IMR-90 (cell line): ENCODE results near the gene EVL. TPM values are rescaled to one million over a fixed set of nuclear protein-coding genes. Genes with fewer than 3 reads are reported as not detected.
A peak's percentile ranks its signal among the peaks of the same experiment; 100 is the strongest.

Source experiments
- ATAC-seq: fragments of 200-7000 bp; cut with Tn5 transposase; 2 replicates; pipeline ENCODE4 v1.9.1; 2020; ENCODE audit warnings: low read depth, mild to moderate bottlenecking, moderate library complexity
- BruUV-seq: library from RNA; stranded (reverse); fragments of 400-500 nt; replicated peaks from 2 replicates; lab custom pipeline; 2021; lab: Mats Ljungman, UMichigan
- CTCF ChIA-PET: fragments of 300-600 bp; formaldehyde crosslinking; extraction: SDS; loops from one replicate; lab custom pipeline; 2021; ENCODE audit warnings: antibody characterized with exemption; lab: Yijun Ruan, JAX
- POLR2A ChIA-PET: fragments of 300-600 bp; sonication (Branson Sonifier 250); formaldehyde crosslinking; loops from one replicate; lab custom pipeline; 2022; ENCODE audit warnings: antibody characterized with exemption; ENCODE audit not compliant: unreplicated experiment; lab: Charles Lee
- DNase-seq: peaks from one replicate; pipeline ENCODE4 v3.0.0; 2013
- H2AFZ ChIP-seq: replicated peaks from 2 replicates; pipeline ENCODE3; 2013; ENCODE audit warnings: low read length, mild to moderate bottlenecking; ENCODE audit not compliant: poor library complexity
- H2AK5ac ChIP-seq: 2 replicates; pipeline ENCODE4 v1.6.1; 2013; ENCODE audit warnings: low read depth, low read length, inconsistent platforms
- H2AK9ac ChIP-seq: replicated peaks from 2 replicates; pipeline ENCODE3; 2013; ENCODE audit warnings: mild to moderate bottlenecking, low read depth, low read length, moderate library complexity; ENCODE audit not compliant: poor library complexity
- H2BK120ac ChIP-seq: 2 replicates; pipeline ENCODE4 v1.6.1; 2013; ENCODE audit warnings: low read depth, low read length, inconsistent platforms
- H2BK15ac ChIP-seq: 3 replicates; pipeline ENCODE4 v1.6.1; 2013; ENCODE audit warnings: low read depth, low read length, inconsistent platforms
- H2BK20ac ChIP-seq: 2 replicates; pipeline ENCODE4 v1.6.1; 2013; ENCODE audit warnings: low read depth, mild to moderate bottlenecking, inconsistent platforms, low read length, moderate library complexity
- H2BK5ac ChIP-seq: 2 replicates; pipeline ENCODE4 v1.6.1; 2013; ENCODE audit warnings: mild to moderate bottlenecking, low read depth, low read length, inconsistent platforms; ENCODE audit not compliant: poor library complexity, severe bottlenecking
- H3K14ac ChIP-seq: replicated peaks from 2 replicates; pipeline ENCODE4 v1.6.1; 2013; ENCODE audit warnings: low read depth, low read length, inconsistent platforms
- H3K18ac ChIP-seq: 2 replicates; pipeline ENCODE4 v1.6.1; 2013; ENCODE audit warnings: low read depth, low read length, control low read depth
- H3K23ac ChIP-seq: 2 replicates; pipeline ENCODE4 v1.6.1; 2013; ENCODE audit warnings: low read depth, low read length, inconsistent platforms
- H3K27ac ChIP-seq: 2 replicates; pipeline ENCODE4 v1.5.1; 2013; ENCODE audit warnings: mild to moderate bottlenecking, control low read depth, low read length; ENCODE audit not compliant: insufficient read depth
- H3K27me3 ChIP-seq: 2 replicates; pipeline ENCODE4 v1.6.1; 2013; ENCODE audit warnings: low read length; ENCODE audit not compliant: control insufficient read depth, insufficient read depth
- H3K36me3 ChIP-seq: 2 replicates; pipeline ENCODE4 v1.6.1; 2013; ENCODE audit warnings: low read length, mixed read lengths; ENCODE audit not compliant: control insufficient read depth, insufficient read depth
- H3K4ac ChIP-seq: 2 replicates; pipeline ENCODE4 v1.6.1; 2013; ENCODE audit warnings: low read depth, low read length, inconsistent platforms
- H3K4me1 ChIP-seq: 2 replicates; pipeline ENCODE4 v1.6.1; 2013; ENCODE audit warnings: low read length, mixed read lengths; ENCODE audit not compliant: control insufficient read depth, insufficient read depth
- H3K4me2 ChIP-seq: 2 replicates; pipeline ENCODE4 v1.6.1; 2013; ENCODE audit warnings: low read depth, mild to moderate bottlenecking, control low read depth, low read length, moderate library complexity
- H3K4me3 ChIP-seq: 2 replicates; pipeline ENCODE4 v1.5.1; 2013; ENCODE audit warnings: low read depth, mild to moderate bottlenecking, control low read depth, low read length, moderate library complexity; ENCODE audit not compliant: insufficient read depth
- H3K56ac ChIP-seq: 2 replicates; pipeline ENCODE4 v1.6.1; 2013; ENCODE audit warnings: low read length, inconsistent platforms; ENCODE audit not compliant: insufficient read depth; ENCODE audit errors: extremely low read depth
- H3K79me1 ChIP-seq, 2 experiments: 2 replicates each; pipeline ENCODE4 v1.6.1; 2013; ENCODE audit warnings: low read length in 2 of 2, inconsistent platforms in 1 of 2, low read depth in 1 of 2
- H3K9ac ChIP-seq: 2 replicates; pipeline ENCODE4 v1.6.1; 2013; ENCODE audit warnings: low read depth, low read length, control low read depth
- H3K9me1 ChIP-seq: 2 replicates; pipeline ENCODE4 v1.6.1; 2013; ENCODE audit warnings: low read length, inconsistent platforms; ENCODE audit not compliant: insufficient read depth
- H3K9me3 ChIP-seq: 2 replicates; pipeline ENCODE4 v1.6.1; 2013; ENCODE audit warnings: low read length; ENCODE audit not compliant: control insufficient read depth, insufficient read depth
- H4K20me1 ChIP-seq: 2 replicates; pipeline ENCODE4 v1.6.1; 2013; ENCODE audit warnings: low read length, inconsistent platforms; ENCODE audit not compliant: insufficient read depth
- H4K5ac ChIP-seq: 2 replicates; pipeline ENCODE4 v1.6.1; 2013; ENCODE audit warnings: mild to moderate bottlenecking, low read depth, low read length, control low read depth
- H4K8ac ChIP-seq, 2 experiments: 2 replicates each; pipeline ENCODE4 v1.6.1; 2013; ENCODE audit warnings: low read depth in 2 of 2, low read length in 2 of 2, control low read depth in 1 of 2, inconsistent platforms in 1 of 2
- H4K91ac ChIP-seq: 2 replicates; pipeline ENCODE4 v1.6.1; 2013; ENCODE audit warnings: low read depth, low read length, inconsistent platforms; ENCODE audit not compliant: insufficient read depth
- CEBPB ChIP-seq: IDR thresholded peaks from 2 replicates; pipeline ENCODE4 v1.6.1; 2012; ENCODE audit warnings: low read depth, low read length, improper control_type of control experiment
- MAFK ChIP-seq: IDR thresholded peaks from 2 replicates; pipeline ENCODE4 v1.6.1; 2012; ENCODE audit warnings: low read depth, low read length, improper control_type of control experiment
- MXI1 ChIP-seq: IDR thresholded peaks from 2 replicates; pipeline ENCODE4 v1.6.1; 2012; ENCODE audit warnings: low read depth, mild to moderate bottlenecking, low read length, moderate library complexity, borderline replicate concordance
- RAD21 ChIP-seq: IDR thresholded peaks from 2 replicates; pipeline ENCODE4 v1.6.1; 2012; ENCODE audit warnings: low read length, improper control_type of control experiment
- RFX5 ChIP-seq: IDR thresholded peaks from 2 replicates; pipeline ENCODE4 v1.8.0; 2012; ENCODE audit warnings: low read depth, mild to moderate bottlenecking, low read length, moderate library complexity
- WGBS, 2 experiments: methylation state at CpG; one replicate each; pipeline versions ENCODE4 v1.1.5 to v1.1.7; 2013; ENCODE audit warnings: missing lambda C conversion rate in 2 of 2; ENCODE audit not compliant: insufficient read length in 1 of 2; ENCODE audit errors: extremely low coverage in 2 of 2; 5-methylcytosine and 5-hydroxymethylcytosine counted together
- dilution Hi-C: fragments of 300-500 bp; cut with HindIII; formaldehyde crosslinking; loops from one replicate; pipeline ENCODE4 v1.14.3; 2018; ENCODE audit warnings: low sequenced_read_pairs; ENCODE audit not compliant: unreplicated experiment
- in situ Hi-C: fragments of 300-500 bp; cut with MboI; formaldehyde crosslinking; loops from 3 replicates; pipeline ENCODE4 v1.14.3; 2019; ENCODE audit warnings: low sequenced_read_pairs, inconsistent platforms, mixed read lengths
- intact Hi-C: fragments of 100-400 bp; cut with micrococcal nuclease; formaldehyde crosslinking; loops from 2 replicates; pipeline ENCODE4 v1.10.0; 2022
- polyA plus RNA-seq, 3 experiments: library from polyadenylated mRNA; depleted of rRNA; stranded (reverse); fragments of >200 nt; gene quantifications; 2 replicates each; pipeline ENCODE4 v1.2.3, GENCODE V29; 2012; ENCODE audit warnings: low replicate concordance in 1 of 3
- total RNA-seq: library from RNA; depleted of rRNA; stranded (reverse); fragments of >200 nt; gene quantifications from 2 replicates; pipeline ENCODE4 v1.2.3, GENCODE V29; 2012

EVL gene
- total and polyA plus RNA-seq, 2 of the 4 experiments (the other 2 are of a cell fraction): 7.2 to 36.5 TPM

- Histone ChIP-seq H3K4me2 (no peak overlapping the region), H2AFZ (no peak overlapping the region), H3K14ac (no peak overlapping the region), H2AK5ac (no peak overlapping the region), H4K8ac (no peak overlapping the region), H2BK5ac (no peak overlapping the region), H4K20me1 (no peaks in the 10 kb centered on the region; the same call in 1 of the 2 replicates), H3K9ac (no peak overlapping the region), H3K9me1 (no peaks in the 10 kb centered on the region), H3K56ac (no peak overlapping the region), H2BK120ac (no peak overlapping the region), H3K36me3 (no peaks in the 10 kb centered on the region), H3K4ac (no peak overlapping the region), H4K91ac (no peak overlapping the region), H3K4me3 (no peak overlapping the region), H3K27ac (no peak overlapping the region), H3K4me1 (no peaks in the 10 kb centered on the region), H4K5ac (no peak overlapping the region), H2BK20ac (no peak overlapping the region), H3K79me1 (no peaks in the 10 kb centered on the region), H3K9me3 (no peaks in the 10 kb centered on the region), H2BK15ac (no peak overlapping the region), H3K23ac (no peak overlapping the region), H3K27me3 (peaks cover 29% of the 10 kb centered on the region), H3K18ac (no peak overlapping the region), H2AK9ac (peak overlapping the region; percentile 55)
- DNase-seq (no peak), ATAC-seq (no peak)
- dilution Hi-C loops (no loop called here), in situ Hi-C loops (no loop called here), intact Hi-C loops (no loop called here)
- ChIA-PET POLR2A (no interaction called here), CTCF (interaction anchor here (1.0 kb wide), 1 partner anchor 16 kb away, joined by 3 read pairs; no protein-coding TSS in a partner anchor)
- no peak for TF ChIP-seq RFX5
- no peak for TF ChIP-seq CEBPB
- no peak for TF ChIP-seq MXI1
- no peak for TF ChIP-seq RAD21
- no peak for TF ChIP-seq MAFK
- no TSS peak for BruUV-seq
- WGBS, 2 experiments: 100% methylated on average over 4 of the region's 14 CpGs; no CpG with 5 or more reads in 1 of the 2 experiments
Measured at GRCh38 chr14:100176811-100177327, 111.6 kb downstream of the EVL start.
